HEK293 (cell line): Measurements from ENCODE around the gene AURKAIP1.

Experiments
- CTCF ChIA-PET: fragments of 350-600 bp; formaldehyde crosslinking; extraction: SDS; loops from one replicate; lab custom pipeline; 2021; ENCODE audit warnings: antibody characterized with exemption; lab: Yijun Ruan, JAX
- POLR2A ChIA-PET: fragments of 300-600 bp; formaldehyde crosslinking; extraction: SDS; loops from one replicate; lab custom pipeline; 2020; ENCODE audit warnings: antibody characterized with exemption, inconsistent platforms; lab: Yijun Ruan, JAX
- H3K27ac ChIP-seq: fragments of 200-500 bp; sonication (Bioruptor generic); 2 replicates; pipeline ENCODE4 v1.5.1; 2014; ENCODE audit warnings: low read depth, low read length, control low read depth, inconsistent platforms; ENCODE audit errors: extremely low read depth
- H3K36me3 ChIP-seq, 2 experiments: fragments of 200-500 bp in 1 of 2; sonication (Bioruptor generic) in 1 of 2; 1 replicate in 1 of 2; 2 replicates in 1 of 2; pipeline ENCODE4 v1.5.1; 2014 to 2017; ENCODE audit warnings: inconsistent platforms in 2 of 2, low read length in 2 of 2; ENCODE audit not compliant: control insufficient read depth in 2 of 2, insufficient read depth in 1 of 2
- H3K4me1 ChIP-seq: fragments of 200-500 bp; sonication (Bioruptor generic); 2 replicates; pipeline ENCODE4 v1.5.1; 2014; ENCODE audit warnings: mild to moderate bottlenecking, low read length, inconsistent platforms; ENCODE audit not compliant: control insufficient read depth, insufficient read depth
- H3K4me3 ChIP-seq: 2 replicates; pipeline ENCODE4 v1.5.1; 2011; ENCODE audit warnings: low read depth, mild to moderate bottlenecking, control low read depth, low read length, moderate library complexity
- H3K9me3 ChIP-seq: fragments of 200-500 bp; sonication (Bioruptor generic); 2 replicates; pipeline ENCODE4 v1.5.1; 2014; ENCODE audit warnings: low read depth, low read length, inconsistent platforms; ENCODE audit not compliant: control insufficient read depth, insufficient read depth
- GLIS1 ChIP-seq: fragments of 450-650 bp; formaldehyde crosslinking; IDR thresholded peaks from 2 replicates; pipeline ENCODE4 v1.5.1; 2016; ENCODE audit warnings: missing biosample characterization, missing genetic modification characterization
- GLIS2 ChIP-seq: fragments of 450-650 bp; formaldehyde crosslinking; IDR thresholded peaks from 2 replicates; pipeline ENCODE4 v1.5.1; 2016; ENCODE audit warnings: missing biosample characterization, missing genetic modification characterization
- IKZF3 ChIP-seq: fragments of 450-650 bp; IDR thresholded peaks from 2 replicates; pipeline ENCODE4 v1.5.0; 2018; ENCODE audit warnings: missing biosample characterization, mild to moderate bottlenecking, missing genetic modification characterization, moderate library complexity
- KLF8 ChIP-seq: fragments of 450-650 bp; formaldehyde crosslinking; IDR thresholded peaks from 2 replicates; pipeline ENCODE4 v1.5.1; 2016; ENCODE audit warnings: missing biosample characterization, missing genetic modification characterization
- SCRT2 ChIP-seq: fragments of 450-650 bp; formaldehyde crosslinking; IDR thresholded peaks from 2 replicates; pipeline ENCODE4 v1.5.1; 2016; ENCODE audit warnings: missing biosample characterization, missing genetic modification characterization
- SP2 ChIP-seq: fragments of 450-650 bp; formaldehyde crosslinking; IDR thresholded peaks from 2 replicates; pipeline ENCODE4 v1.5.1; 2016; ENCODE audit warnings: missing biosample characterization, missing genetic modification characterization
- SP7 ChIP-seq: fragments of 450-650 bp; formaldehyde crosslinking; IDR thresholded peaks from 2 replicates; pipeline ENCODE4 v1.5.1; 2016; ENCODE audit warnings: missing biosample characterization, missing genetic modification characterization
- ZBTB8A ChIP-seq: fragments of 450-650 bp; formaldehyde crosslinking; IDR thresholded peaks from 2 replicates; pipeline ENCODE4 v1.5.1; 2016; ENCODE audit warnings: missing biosample characterization, missing genetic modification characterization
- ZFHX2 ChIP-seq: fragments of 450-650 bp; formaldehyde crosslinking; conservative IDR thresholded peaks from 2 replicates; pipeline ENCODE4 v1.5.1; 2016; ENCODE audit warnings: missing biosample characterization, missing genetic modification characterization
- ZIC2 ChIP-seq: fragments of 450-650 bp; formaldehyde crosslinking; IDR thresholded peaks from 2 replicates; pipeline ENCODE4 v1.5.1; 2016; ENCODE audit warnings: missing biosample characterization, missing genetic modification characterization
- ZNF157 ChIP-seq: fragments of 450-650 bp; formaldehyde crosslinking; IDR thresholded peaks from 2 replicates; pipeline ENCODE4 v1.5.1; 2016; ENCODE audit warnings: missing biosample characterization, missing genetic modification characterization
- ZNF19 ChIP-seq: fragments of 450-650 bp; formaldehyde crosslinking; IDR thresholded peaks from 2 replicates; pipeline ENCODE4; 2016; ENCODE audit warnings: missing biosample characterization, missing genetic modification characterization, low read depth
- ZNF202 ChIP-seq: fragments of 450-650 bp; formaldehyde crosslinking; IDR thresholded peaks from 2 replicates; pipeline ENCODE4 v1.5.1; 2016; ENCODE audit warnings: missing biosample characterization, missing genetic modification characterization, borderline replicate concordance
- ZNF341 ChIP-seq: fragments of 450-650 bp; formaldehyde crosslinking; IDR thresholded peaks from 2 replicates; pipeline ENCODE4; 2016; ENCODE audit warnings: low read depth, missing biosample characterization, missing genetic modification characterization
- ZNF423 ChIP-seq: fragments of 450-650 bp; formaldehyde crosslinking; IDR thresholded peaks from 2 replicates; pipeline ENCODE4 v1.5.1; 2016; ENCODE audit warnings: missing biosample characterization, missing genetic modification characterization
- ZNF48 ChIP-seq: fragments of 450-650 bp; formaldehyde crosslinking; IDR thresholded peaks from 2 replicates; pipeline ENCODE4 v1.5.1; 2016; ENCODE audit warnings: missing biosample characterization, missing genetic modification characterization
- ZNF548 ChIP-seq: fragments of 450-650 bp; formaldehyde crosslinking; IDR thresholded peaks from 2 replicates; pipeline ENCODE4 v1.5.1; 2016; ENCODE audit warnings: missing biosample characterization, missing genetic modification characterization
- ZNF558 ChIP-seq: fragments of 450-650 bp; formaldehyde crosslinking; IDR thresholded peaks from 2 replicates; pipeline ENCODE4 v1.5.1; 2016; ENCODE audit warnings: missing biosample characterization, missing genetic modification characterization
- ZNF571 ChIP-seq: fragments of 450-650 bp; formaldehyde crosslinking; IDR thresholded peaks from 2 replicates; pipeline ENCODE4 v1.5.0; 2017; ENCODE audit warnings: missing biosample characterization, missing genetic modification characterization
- ZNF670 ChIP-seq: fragments of 450-650 bp; formaldehyde crosslinking; IDR thresholded peaks from 2 replicates; pipeline ENCODE4 v1.5.1; 2016; ENCODE audit warnings: missing biosample characterization, missing genetic modification characterization, low read depth
- TF ChIP-seq, protein P1 (sequence below): fragments of 450-650 bp; formaldehyde crosslinking; IDR thresholded peaks from 2 replicates; pipeline ENCODE4 v1.5.1; 2016; ENCODE audit warnings: missing biosample characterization, missing genetic modification characterization
- TF ChIP-seq, protein P2 (sequence below): fragments of 450-650 bp; formaldehyde crosslinking; IDR thresholded peaks from 2 replicates; pipeline ENCODE4 v1.5.1; 2016; ENCODE audit warnings: missing biosample characterization, missing genetic modification characterization

AURKAIP1 gene

DNA sequence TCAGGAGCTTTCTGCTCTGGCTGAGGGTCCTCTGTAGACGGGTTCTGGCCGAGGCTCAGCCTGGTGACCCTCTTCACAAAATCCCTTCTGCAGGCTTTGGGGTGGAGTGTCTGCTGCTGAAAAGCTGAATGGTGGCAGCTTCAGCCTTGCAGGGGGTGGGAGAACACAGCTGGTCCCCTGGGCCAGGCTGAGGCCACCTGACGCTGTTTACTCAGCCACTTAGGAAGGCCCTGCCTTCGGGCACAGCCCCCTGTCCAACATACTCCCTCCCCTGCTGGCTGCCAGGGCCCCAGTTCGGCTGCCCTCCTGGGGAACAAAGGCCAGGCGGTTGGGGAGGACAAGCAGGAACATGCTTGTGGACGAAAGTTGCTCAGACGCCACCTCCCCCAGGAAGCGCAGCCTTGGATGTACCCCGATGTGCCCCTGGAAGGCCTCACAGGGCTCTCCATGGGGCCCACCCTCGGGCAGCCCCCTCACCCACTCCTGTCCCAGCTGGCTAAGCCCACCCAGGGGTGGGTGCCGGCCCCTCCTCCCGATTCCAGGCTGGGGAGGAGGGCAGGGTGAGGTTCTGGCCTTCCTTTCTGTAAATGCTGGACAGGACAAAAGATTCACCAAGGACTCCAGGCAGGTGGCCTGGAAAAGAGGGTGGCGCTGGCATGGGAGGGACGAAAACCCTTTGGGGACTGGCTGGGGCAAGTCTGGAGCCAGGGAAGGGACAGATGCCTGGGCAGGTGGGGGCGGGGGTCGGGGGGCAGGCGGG lies 46.3 kb upstream of the AURKAIP1 start, which contains the start of gene ANKRD65:
Gene ANKRD65, minus strand, starts transcription at position 130 of the 760 bp plus-strand sequence. CDS start 271 bp downstream, outside the sequence.
- CTCF ChIA-PET: no interaction called here
- Histone ChIP-seq H3K4me1 (no peaks in the 10 kb centered on the region), H3K36me3 (no peaks in the 10 kb centered on the region), H3K27ac (no peak within 1 kb of the TSS), H3K9me3 (no peaks in the 10 kb centered on the region), H3K4me3 (no peak within 1 kb of the TSS)
- TF ChIP-seq SP7 (peak; percentile 23; the same call in 1 of the 2 replicates), ZNF157 (tag by site-specific recombination) (no peak), GLIS2 (peak; percentile 59; the same call in 1 of the 2 replicates), ZNF571 (no peak), SCRT2 (tag by site-specific recombination) (peak; percentile 58), ZBTB8A (tag by site-specific recombination) (peak; percentile 53; the same call in 1 of the 2 replicates), ZIC2 (peak; percentile 98), ZNF341 (tag by site-specific recombination) (peak; percentile 77), ZFHX2 (tag by site-specific recombination) (no peak), ZNF558 (tag by site-specific recombination) (no peak), GLIS1 (tag by site-specific recombination) (peak; percentile 99), SP2 (tag by site-specific recombination) (peak; percentile 39), ZNF423 (peak; percentile 19; the same call in 1 of the 2 replicates)
- TF ChIP-seq, protein P1, sequence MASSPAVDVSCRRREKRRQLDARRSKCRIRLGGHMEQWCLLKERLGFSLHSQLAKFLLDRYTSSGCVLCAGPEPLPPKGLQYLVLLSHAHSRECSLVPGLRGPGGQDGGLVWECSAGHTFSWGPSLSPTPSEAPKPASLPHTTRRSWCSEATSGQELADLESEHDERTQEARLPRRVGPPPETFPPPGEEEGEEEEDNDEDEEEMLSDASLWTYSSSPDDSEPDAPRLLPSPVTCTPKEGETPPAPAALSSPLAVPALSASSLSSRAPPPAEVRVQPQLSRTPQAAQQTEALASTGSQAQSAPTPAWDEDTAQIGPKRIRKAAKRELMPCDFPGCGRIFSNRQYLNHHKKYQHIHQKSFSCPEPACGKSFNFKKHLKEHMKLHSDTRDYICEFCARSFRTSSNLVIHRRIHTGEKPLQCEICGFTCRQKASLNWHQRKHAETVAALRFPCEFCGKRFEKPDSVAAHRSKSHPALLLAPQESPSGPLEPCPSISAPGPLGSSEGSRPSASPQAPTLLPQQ (tag by site-specific recombination): no peak
- TF ChIP-seq, protein P2, sequence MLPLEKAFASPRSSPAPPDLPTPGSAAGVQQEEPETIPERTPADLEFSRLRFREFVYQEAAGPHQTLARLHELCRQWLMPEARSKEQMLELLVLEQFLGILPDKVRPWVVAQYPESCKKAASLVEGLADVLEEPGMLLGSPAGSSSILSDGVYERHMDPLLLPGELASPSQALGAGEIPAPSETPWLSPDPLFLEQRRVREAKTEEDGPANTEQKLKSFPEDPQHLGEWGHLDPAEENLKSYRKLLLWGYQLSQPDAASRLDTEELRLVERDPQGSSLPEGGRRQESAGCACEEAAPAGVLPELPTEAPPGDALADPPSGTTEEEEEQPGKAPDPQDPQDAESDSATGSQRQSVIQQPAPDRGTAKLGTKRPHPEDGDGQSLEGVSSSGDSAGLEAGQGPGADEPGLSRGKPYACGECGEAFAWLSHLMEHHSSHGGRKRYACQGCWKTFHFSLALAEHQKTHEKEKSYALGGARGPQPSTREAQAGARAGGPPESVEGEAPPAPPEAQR (tag by site-specific recombination): no peak
- POLR2A ChIA-PET: interaction anchor here (0.6 kb wide), 1 partner anchor 22 kb away, joined by 4 read pairs; no protein-coding TSS in a partner anchor

DNA sequence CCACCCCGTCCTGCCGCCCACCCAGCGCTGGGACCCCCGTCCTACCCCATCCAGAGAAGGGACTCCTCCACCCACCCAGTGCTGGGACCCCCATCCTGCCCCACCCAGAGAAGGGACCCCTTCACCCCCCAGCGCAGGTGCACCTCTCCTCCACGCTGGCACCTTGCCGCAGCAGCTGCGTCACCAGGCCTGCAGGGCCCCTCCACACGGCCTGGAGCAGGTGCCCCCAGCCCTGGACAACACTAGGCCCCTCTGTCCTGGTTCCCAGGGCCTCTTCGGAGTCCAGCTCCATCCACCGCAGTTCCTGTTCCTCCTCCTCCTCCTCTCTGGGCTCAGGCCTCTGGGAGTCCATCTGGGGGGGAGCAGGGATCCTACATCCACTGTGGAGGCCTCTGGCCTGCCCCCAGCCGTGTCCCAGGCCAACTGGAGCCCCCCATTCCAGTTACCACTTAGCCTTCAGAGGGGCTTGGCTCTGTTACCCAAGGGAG lies 45.7 kb upstream of the AURKAIP1 start:
- no peak overlapping the region for H3K27ac ChIP-seq
- TF ChIP-seq KLF8 (0 out of 2 replicates have a peak, but pooled peaks have one; percentile 30), ZNF48 (tag by site-specific recombination) (no peak)
- H3K36me3 ChIP-seq: no peaks in the 10 kb centered on the region
- H3K9me3 ChIP-seq: no peaks in the 10 kb centered on the region
- H3K4me1 ChIP-seq: no peaks in the 10 kb centered on the region
- ChIA-PET CTCF (no interaction called here), POLR2A (no interaction called here)
- H3K4me3 ChIP-seq: no peak overlapping the region

DNA sequence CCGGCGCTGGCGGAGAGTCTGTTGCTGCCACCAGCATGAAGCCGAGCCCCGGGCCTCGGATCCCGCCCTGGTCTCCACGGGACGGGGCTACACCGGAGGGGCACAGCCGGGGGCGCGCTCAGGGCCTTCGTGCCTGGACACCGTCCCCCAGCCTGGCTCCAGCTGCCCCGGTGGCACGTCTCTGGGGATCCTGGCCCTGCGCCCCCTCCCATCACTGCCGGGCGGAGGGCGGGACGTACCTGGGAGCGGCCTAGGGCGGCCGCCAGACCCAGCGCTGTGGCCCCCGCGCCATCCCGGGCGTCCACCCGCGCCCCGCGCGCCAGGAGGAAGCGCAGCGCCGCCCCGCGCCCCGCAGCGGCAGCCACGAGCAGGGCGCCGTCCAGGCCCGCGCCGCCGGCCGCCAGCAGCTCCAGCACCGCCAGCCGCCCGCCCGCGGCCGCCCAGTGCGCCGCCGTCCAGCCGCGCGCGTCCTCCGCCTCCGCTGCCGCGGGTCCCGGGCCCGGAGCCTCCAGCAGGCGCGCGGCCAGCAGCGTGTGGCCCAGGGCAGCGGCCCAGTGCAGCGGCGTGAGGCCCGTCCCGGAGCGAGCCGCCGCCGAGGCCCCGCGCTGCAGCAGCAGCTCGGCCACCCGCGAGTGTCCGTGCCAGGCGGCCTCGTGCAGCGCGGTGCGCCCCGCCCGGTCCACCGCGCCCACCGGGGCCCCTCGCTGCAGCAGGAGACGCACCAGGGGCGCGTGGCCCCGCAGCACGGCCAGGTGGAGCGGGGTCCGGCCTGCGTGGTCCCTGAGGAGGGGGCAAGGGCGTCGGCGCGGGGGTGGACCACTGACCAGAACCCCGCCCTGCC lies 45.0 kb upstream of the AURKAIP1 start:
- Histone ChIP-seq H3K9me3 (no peaks in the 10 kb centered on the region), H3K4me1 (no peaks in the 10 kb centered on the region), H3K4me3 (no peak overlapping the region), H3K36me3 (no peaks in the 10 kb centered on the region), H3K27ac (no peak overlapping the region)
- ChIA-PET CTCF (no interaction called here), POLR2A (no interaction called here)
- no peak for TF ChIP-seq ZNF548
- TF ChIP-seq ZNF670 (tag by site-specific recombination): no peak
- no peak for TF ChIP-seq ZNF19 (tag by site-specific recombination)
- TF ChIP-seq IKZF3 (tag by site-specific recombination): no peak
- TF ChIP-seq ZNF202 (tag by site-specific recombination): no peak
